ENCODE results near the gene MYH14.

- TF ChIP-seq CTCF (IDR thresholded peaks at IDR 0.05; ENCODE audit: insufficient read depth, low read length, poor library complexity, severe bottlenecking) = no peak
- no peak for TF ChIP-seq EZH2phosphoT487 (conservative IDR thresholded peaks at IDR 0.05; ENCODE audit: low read length)
These were observed 90.0 kb downstream of the MYH14 start for GRCh38 chr19:50293263-50294004.
